ENCODE measurements around the gene PCMT1.

DNA sequence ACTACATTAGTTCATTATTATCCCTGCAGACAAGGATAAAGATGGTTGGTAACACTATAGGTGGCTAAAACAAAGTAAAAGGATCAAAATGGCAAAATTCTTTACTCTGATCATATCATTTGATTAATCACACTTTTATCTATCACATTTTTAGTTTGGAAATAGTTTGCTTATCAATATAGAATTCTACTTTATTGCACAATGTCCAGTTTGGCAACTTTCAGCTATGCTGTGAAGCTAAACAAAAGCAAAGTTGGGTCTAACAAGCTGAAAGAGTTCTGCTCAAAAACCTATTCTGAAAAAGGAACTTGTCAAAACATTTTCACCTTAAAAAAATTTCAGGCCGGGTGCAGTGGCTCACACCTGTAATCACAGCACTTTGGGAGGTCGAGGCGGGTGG, 23.8 kb upstream of the PCMT1 start:
- TF ChIP-seq SMC3 (IDR thresholded peaks at IDR 0.05; ENCODE audit: borderline replicate concordance, low read length): no peak
- TF ChIP-seq CTCF (IDR thresholded peaks at IDR 0.05 in 2 of 3, conservative IDR thresholded peaks at IDR 0.05 in 1 of 3; ENCODE audit: control insufficient read depth in 2 of 3, extremely low read depth in 1 of 3, insufficient read depth in 1 of 3, low read depth in 3 of 3, low read length in 3 of 3): no peak
- TF ChIP-seq SUZ12 (IDR thresholded peaks at IDR 0.05; ENCODE audit: unreplicated experiment): no peak
- no peak for TF ChIP-seq NR2C1 (IDR thresholded peaks at IDR 0.05)
- no peak for TF ChIP-seq POLR2A (IDR thresholded peaks at IDR 0.05; ENCODE audit: low read depth, low read length)
- TF ChIP-seq RAD21 (IDR thresholded peaks at IDR 0.05; ENCODE audit: insufficient read depth, low read depth, low read length): no peak
- no peak for TF ChIP-seq EP300 (IDR thresholded peaks at IDR 0.05; ENCODE audit: borderline replicate concordance in 1 of 2, control insufficient read depth in 1 of 2, low read depth in 2 of 2, low read length in 2 of 2)
- no peak for TF ChIP-seq NR2C2 (IDR thresholded peaks at IDR 0.05; ENCODE audit: borderline replicate concordance, control insufficient read depth, insufficient read length, low read depth)
- no peak for TF ChIP-seq EED (IDR thresholded peaks at IDR 0.05; ENCODE audit: low read depth)
- no peak for TF ChIP-seq PKNOX1 (IDR thresholded peaks at IDR 0.05)
- no peak for TF ChIP-seq CHD2 (IDR thresholded peaks at IDR 0.05; ENCODE audit: borderline replicate concordance, low read depth, low read length)
- TF ChIP-seq CHD4 (IDR thresholded peaks at IDR 0.05): no peak
